GM21423 (cell line): ENCODE results near the gene SERPINH1.
A peak's percentile ranks its signal among the peaks of the same experiment; 100 is the strongest.

Source experiments
- ATAC-seq: cut with Tn5 transposase; IDR thresholded peaks from one replicate; pipeline ENCODE4 v1.9.1; 2021; ENCODE audit warnings: mild to moderate bottlenecking, moderate library complexity; ENCODE audit not compliant: unreplicated experiment

Gene SERPINH1

DNA sequence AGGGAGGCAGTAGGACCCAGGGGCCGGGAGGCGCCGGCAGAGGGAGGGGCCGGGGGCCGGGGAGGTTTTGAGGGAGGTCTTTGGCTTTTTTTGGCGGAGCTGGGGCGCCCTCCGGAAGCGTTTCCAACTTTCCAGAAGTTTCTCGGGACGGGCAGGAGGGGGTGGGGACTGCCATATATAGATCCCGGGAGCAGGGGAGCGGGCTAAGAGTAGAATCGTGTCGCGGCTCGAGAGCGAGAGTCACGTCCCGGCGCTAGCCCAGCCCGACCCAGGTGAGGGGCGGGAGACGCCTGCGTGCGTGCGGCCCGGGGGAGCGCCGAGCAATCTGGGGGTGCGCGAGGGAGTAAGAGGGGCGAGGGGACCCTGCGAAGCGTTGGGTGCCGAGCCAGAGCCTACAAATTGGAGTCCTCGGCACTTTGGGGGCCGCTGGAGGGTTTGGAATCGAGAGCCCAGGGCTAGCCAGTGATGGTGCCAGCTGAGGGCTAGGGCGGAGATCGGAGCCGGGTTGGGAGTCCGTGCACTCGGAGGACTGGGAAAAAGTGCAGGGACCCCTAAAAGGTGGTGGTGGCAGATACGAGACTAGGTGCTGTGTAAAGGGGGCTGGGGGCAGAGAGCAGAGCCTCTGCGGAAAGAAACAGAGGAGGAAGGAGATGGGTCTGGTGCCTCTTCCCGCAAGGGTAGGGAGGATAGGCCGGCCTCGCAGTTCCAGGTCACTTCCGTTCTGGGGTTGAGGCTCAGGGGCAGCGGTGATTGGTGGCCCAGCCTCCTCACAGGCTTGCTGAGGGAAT lies at the start of gene SERPINH1:
SERPINH1 (plus strand) TSS at position 206 of the 788 bp plus-strand sequence. CDS start 4,097 bp downstream, outside the sequence.
- ATAC-seq, result peak; percentile 77

DNA sequence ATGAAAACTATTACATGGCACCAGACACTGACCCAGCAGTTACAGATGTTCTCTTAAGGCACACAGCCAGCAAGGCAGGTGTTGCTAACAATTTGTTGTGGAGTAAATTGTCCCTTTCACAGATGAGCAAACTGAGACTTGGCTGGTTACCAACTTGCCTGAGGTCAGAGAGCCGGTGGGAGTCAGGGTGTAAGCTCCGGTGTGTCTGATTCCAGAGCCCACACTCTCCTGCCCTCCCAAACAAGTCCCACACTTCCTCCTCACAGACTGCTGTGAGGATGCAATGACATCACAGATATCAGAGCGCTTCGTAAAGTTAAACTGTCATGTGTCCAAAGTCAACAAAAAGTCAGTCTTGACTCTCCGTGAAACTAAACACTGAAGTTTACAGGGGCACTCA lies 48.8 kb upstream of the SERPINH1 start:
- no peak for ATAC-seq

DNA sequence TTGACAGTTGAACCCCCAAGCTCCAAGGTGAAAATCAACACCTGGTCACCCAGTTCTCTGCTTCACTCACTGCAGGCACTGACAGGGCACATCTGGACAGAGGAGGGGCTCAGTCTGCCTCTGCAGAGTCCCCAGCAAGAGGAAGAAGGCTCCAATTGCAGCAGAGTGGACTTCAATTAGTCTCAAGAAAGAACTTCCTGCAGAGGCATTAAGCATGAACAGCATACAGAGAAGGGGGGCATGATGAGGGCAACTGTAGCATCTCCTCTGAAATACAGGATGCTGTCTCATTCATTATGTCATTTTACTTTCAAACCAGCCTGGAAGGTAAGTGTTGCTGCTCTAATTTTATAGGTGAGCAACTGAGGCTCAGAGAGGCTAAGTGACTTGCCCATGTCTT lies 47.5 kb upstream of the SERPINH1 start:
- ATAC-seq, result no peak

DNA sequence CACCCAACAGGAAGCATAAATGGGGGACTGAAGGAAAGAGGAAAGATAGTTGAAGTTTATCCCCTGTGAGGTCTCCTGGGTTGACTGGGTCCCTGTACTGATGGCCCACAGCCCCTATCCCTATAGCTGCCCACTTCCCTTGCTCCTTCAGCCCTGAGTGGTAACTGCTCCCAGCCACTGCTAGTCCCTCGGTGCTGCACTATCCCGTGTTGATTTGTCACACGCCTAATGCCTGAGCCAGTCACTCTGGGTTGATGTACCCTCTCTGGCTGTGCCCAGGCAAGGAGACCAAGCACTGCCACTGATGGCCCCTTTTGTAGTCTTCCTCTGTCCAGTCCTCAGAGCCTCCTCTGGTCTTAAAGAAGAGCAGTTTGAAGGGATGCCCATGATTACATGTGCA lies 45.9 kb upstream of the SERPINH1 start:
- ATAC-seq, result no peak

DNA sequence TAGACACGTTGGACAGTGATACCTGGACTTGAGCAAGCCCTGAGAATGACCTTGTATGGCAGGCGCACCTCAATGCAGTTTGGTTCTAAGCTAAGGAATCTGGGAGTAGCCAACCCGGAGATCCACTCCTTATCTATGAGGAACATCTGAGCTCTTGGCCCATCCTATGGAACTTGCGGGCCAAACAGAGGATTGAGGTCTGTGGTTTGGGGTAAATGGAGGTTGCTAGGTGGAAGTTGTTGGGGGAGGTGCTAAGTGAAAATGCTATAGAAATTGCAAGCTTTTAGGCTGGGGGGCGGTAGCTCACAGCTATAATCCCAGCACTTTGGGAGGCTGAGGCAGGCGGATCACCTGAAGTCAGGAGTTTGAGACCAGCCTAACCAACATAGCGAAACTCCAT lies 45.2 kb upstream of the SERPINH1 start:
- ATAC-seq, result no peak

DNA sequence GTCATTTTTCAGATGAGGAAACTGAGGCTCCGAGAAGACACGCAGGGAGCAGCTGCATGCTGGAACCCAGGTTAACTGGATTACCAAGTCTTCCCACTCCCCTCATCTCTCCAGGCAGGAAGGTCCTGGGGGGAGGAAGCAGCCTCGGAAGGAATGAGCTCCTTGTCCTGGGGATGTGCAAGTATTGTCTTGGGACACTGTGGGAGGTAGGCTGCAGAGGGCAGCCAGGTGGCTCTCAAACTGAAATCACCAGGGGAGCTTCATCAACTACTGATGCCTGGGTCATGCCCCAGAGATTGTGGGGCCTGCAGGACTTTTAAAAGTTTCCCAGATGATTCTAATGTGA lies 43.9 kb upstream of the SERPINH1 start:
- ATAC-seq, result no peak

DNA sequence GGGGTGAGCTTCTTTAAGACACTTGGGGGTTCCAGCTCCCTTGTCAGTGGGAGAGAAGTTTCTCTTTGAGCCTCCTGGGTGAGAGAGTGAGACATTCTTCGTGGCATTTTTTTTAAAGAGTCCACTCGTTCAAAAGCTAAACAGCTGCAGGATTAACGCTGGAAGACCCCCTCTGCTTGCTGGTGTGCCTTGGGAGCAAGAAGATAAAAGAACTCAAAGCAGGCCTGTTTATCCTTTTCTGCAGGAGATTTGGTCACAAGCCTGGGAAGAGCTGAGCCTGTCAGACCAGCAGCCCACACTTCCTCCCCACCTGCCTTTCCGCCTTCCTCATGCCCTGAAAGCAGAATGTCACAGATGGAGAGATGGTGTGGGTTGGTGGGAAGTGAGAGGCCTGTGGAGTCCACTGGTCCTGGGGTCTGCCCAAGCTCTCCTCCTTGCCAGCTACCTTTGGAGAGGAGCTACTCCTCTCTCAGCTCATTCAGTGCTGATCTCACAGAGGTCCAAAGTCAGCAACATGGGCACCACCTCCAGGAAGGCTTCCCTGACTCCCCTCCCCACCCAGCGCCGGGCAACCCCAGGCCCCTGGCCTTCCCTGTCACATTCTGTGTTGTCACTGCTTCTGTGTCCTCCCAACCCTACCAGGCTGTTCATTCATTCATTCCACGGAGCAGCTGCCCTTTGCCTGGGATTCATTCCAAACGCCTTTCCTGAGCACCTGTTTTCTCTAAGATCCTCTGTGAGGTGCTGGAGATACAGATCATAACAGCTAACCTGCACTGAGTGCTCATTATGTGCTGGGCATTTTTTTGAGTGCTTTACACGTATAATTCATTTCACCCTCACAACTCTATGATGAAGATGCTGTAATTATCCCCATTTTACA lies 43.0 kb upstream of the SERPINH1 start:
- ATAC-seq, result no peak

DNA sequence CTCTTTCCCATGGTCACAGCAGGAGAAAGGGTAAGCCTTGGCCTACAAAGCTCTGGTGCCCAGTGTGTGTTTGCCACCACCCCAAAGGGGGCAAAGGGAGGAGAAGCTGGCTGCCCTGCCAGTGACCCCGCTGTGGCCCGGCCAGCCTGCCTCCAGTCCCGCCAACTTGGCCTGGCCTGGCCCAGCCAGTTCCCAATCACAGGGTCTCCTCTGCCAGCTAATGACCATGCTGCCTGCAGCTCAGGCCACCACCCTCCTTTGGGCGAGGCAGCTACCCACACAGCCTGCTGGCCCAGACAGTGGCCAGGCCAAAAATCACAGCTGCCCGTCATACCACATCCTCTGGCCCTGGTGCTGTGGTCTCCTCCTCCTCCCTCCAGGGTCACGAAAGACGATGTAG lies 41.4 kb upstream of the SERPINH1 start:
- no peak for ATAC-seq

DNA sequence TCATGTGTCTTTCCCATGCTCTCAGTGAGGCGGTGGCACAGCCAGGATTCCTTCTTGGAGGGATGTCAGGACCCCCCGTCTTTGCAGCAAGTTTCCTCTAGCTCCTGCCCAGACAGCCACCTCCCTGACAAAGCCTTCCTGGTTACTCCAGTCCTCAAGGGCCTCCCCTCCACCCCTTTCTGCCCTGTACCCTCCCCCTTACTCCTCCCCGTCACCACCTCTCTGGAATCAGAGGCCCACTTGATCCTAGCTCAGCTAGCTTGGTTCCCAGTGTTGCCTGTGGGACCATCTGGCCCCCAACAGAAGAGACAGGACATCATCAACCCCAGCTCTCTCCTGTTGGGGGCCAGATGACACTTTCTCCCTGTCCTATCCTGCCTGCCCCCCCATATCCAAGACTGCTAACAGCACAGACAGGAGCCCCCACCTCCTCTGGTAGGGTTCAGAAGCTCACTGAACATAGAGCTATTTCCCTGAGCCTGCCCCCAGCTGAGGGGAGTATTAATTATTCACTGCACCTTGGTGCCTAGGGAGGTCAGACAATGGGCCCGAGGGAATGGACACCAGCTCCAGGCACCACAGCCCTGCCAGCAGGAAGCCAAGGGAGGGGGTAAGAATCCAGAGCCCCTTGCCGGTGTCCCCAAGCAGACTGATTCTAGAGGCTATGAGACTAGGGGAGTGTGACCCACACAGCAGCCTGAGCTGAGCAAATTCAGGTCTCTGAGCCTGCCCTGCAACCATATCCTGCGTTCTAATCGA lies 39.6 kb upstream of the SERPINH1 start:
- no peak for ATAC-seq

DNA sequence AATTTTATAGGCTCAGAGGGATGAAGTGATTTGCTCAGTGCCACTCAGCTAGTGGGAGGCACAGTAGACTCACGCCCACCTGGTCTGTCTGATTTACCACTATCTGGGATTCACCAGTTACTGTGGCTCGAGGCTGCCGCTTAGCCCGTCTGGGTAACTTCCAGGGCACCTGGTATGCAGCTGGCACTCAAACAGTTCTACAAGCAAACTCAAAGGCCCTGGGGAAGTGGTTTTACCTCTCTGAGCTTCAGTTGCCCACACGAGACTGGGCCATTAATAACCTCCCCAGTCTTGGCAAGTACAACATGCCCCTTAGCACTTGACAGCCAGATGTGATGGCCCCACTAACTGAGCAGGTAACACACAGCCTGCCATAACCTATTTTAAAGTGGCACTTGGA lies 38.9 kb upstream of the SERPINH1 start:
- ATAC-seq, result no peak

DNA sequence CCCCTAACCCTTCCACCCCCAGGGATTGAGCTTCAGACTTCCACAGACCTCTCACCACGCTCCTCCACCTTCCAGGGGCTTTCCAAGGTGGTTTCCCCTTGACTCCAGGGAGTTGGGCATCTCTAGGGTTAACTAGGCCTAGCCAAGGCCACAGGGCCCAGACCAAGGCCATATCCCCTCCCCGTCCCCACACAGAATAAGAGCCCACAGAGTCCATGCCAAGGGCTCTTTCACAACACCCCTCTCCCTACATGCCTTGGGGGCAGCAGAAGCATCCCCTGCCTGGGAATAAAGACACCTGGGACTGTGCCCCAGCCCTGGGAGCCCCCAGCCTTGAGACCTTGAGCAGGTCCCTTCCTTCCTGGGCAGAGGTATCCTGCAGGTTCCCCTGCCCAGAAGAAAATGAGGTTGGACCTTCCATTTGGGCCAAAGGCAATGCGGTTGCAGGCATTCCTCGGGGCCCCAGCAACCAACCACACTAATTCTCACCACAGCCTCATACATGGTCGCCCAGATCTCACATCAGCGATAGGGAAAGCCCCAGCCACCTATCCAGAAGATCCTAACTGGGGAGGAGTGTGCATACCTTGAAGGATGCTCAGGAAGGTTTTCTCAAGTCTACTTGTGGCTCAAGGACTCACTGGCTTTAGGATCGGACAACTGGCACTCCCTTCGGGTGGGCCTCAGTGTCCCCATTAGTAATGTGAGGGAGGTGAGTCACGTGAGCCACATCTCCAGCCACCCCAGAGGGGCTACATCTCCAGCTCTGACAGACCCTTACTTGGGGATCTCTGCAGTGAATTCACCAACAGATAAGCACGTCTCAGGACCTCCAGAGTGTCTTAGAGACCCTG lies 38.0 kb upstream of the SERPINH1 start:
- ATAC-seq, result no peak

DNA sequence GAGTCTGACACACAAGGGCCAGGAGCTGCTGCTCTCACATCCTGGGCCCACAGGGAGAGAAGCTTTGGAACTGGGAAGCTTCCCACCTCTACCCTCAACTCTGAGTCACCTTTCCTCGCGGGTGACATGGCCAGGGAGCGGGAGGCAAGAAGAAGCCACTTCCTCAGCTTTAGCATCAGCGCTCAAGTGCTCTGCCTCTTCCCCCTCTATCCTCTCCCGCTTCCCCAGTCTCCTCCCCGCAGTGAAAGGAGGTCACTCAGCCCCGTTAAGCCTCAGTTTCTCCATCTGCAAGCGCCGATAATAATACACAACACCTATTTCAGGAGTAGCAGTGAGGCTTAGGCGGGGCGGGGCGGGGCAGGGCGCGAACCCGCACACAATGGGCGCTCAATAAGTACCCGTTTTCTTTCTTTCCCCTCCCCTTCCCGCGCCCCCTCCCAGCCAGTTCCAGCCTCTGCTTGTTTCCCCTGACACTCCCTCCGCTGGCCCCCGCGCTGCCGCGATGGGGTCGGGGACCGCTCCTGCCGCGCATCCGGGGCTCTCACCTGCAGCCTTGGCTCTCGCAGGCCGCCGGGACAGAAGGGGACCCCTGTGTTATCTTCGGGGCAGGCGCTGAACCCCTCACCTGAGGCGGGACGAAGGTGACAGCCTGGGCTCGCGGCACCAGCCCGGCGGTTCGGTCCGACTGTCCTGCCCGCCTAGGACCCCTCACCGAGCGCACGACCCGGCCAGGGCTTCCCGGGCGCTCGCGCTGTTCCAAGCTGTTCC lies 37.2 kb upstream of the SERPINH1 start:
- no peak for ATAC-seq

DNA sequence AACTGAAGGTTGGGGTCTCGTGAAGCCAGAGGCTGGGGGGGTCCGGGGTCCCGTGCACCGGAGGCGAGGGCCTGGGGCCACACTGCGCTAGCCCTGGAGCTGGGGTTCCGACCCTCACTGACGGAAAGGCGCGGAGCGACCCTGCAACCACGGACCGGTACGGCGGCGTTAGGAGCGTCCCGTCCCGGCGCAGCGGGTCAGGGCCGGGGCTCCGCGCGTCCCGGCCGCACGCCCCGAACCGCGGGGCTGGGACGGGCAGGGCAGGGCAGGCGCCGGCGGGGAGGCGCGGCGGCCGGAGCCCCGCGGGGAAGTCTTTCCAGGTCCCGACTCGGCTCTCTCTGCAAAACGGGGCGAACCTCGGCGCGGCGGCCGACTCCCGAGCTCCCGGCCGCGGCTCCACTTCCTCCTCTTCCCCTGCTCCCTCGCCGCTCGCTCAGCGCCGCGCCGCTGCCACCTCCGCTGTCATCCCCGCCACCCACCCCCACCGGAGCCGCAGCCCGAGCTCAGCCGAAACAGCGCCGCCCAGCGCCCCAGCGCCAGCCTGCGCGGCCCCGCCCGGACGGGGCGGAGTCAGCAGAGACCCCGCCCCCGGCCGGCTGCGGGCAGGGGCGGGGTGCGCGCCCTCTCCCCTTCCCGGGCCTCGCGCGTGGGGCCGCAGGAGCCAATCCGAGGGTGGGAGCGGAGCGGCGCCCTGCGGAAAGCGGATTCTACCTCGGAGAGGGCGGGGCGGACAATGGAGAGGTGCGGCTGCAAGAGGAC lies 36.4 kb upstream of the SERPINH1 start, which contains the start of gene GDPD5:
GDPD5 (minus strand) TSS at position 509 of the 759 bp plus-strand sequence. CDS start 48,206 bp downstream, outside the sequence.
- peak; percentile 86 for ATAC-seq

DNA sequence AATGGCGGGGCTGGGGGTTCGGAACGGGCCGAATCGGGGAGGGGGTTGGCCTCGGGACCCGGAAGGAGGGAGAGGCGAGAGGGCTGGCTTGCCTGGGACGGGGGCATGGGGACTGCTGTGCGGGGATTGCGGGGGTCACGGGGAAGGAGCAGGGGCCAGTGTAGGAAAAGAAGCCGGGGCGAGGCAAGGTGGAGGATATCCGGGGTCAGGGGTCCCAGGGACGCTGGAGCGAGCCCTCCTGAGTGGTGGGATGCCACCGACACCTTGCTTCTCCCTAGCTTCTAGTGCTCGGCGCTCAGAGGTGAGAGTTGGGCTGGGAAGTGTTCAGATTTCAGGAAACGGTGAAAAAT lies 35.9 kb upstream of the SERPINH1 start:
- no peak for ATAC-seq

DNA sequence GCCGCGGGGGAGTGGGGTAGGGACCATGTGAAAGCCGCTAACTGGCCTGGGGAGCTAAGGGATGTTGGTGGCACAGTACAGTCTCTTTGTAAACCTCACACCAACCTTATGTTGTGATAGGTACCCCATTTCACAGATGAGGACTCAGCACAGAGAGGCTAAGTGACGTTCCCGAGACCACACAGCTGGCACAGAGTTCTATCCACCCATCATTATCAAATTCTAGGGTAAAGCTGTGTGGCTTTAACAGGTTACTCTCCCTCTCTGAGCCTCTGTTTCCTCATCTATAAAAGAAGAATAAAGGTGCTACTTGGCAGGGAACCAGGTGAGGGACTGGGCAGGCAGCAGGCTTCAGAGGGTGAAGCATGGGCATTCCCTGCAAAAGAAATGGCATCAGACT lies 34.9 kb upstream of the SERPINH1 start:
- ATAC-seq, result no peak

DNA sequence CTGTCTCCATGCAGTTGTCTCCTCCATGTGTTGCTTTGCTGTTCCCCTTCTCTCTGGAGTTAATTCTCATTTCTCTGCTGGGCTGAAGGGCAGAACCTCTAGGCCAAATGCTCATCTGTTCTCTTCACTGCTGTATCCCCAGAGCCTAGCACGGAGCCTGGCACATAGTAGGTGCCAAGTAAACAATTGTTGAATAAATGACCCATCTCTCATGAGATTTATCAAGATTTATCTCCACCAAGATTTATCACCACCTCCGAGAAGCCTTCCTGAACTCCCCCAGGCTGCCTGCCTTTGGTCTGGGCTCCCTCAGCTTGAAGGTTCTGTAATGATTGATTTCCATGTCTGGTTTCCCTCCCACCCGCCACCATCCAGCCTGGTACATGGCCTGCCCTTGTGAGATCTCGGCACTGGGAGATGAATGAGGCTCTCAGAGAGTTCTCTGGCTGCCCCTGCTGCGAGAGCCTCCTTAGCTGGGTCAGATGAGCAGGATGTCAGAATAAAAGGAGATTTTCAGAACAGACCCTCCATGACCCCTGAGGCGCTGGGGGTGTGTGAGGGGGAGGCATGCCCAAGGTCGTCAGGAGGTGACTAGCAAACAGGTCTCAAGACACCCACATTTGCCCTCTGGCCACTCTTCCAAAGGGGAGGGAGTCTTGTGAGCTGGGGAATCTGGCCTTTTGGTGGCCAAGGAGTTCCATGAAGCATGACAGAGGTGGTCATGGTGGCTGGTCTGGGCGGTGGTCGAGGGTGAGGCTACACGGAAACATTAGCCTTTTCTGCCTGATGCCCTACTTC lies 33.9 kb upstream of the SERPINH1 start:
- ATAC-seq, result no peak

DNA sequence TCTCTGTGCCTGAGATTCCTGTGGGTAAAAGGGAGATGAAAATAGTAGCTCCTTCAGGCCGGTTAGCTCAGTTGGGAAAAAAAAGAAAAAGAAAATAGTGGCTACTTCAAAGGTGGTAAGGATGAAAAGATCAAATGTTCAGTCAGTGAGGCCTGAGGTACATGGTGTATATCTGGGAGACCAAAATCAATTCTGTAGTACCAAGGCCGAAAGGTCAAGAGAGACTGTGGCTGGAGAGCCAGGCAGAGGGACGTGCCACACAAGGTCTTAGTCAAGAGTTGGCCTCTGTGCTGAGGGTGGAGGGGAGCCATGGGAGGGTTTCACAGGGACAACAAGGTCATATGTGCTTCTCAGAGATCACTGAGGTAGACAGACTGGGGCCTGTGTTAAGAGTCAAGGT lies 31.5 kb upstream of the SERPINH1 start:
- no peak for ATAC-seq

DNA sequence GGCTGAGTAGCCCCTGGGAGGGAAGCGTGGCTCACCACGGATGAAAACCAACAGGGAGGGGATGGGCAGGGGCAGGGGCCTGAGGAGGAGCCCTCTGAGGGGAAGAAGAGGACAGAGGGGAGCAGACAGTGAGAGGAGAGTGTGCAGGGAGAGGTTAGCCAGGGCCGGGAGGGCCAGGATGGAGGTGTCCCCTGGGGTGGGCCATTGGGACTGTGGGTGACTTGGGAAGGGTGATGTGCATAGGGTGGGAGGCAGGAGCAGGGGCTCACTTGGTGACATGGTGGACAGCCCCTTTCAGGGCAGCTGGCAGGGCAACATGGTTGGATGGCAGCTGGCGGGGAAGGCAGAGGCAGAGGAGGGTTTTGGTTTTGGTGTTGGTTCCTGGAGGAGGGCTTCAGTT lies 30.7 kb upstream of the SERPINH1 start:
- ATAC-seq, result no peak
